HG02970 (cell line): ENCODE data around the gene KIF1B.
"Not testable (repeated sequence)": the region's sequence is repeated elsewhere in the genome, so short reads cannot be mapped to it uniquely, and the experiment has no call there.

Experiments used
- ATAC-seq: cut with Tn5 transposase; IDR thresholded peaks from one replicate; pipeline ENCODE4 v1.9.1; 2021; ENCODE audit warnings: mild to moderate bottlenecking, moderate library complexity, moderate number of reproducible peaks; ENCODE audit not compliant: unreplicated experiment, low FRiP score

KIF1B gene

GRCh38 chr1:10415967-10416366 lies 205.6 kb downstream of the KIF1B start:
- not testable (repeated sequence) for ATAC-seq

- not testable (repeated sequence) for ATAC-seq
Observed at GRCh38 chr1:10418741-10419140, 208.4 kb downstream of the KIF1B start.

GRCh38 chr1:10419351-10419750 lies 209.0 kb downstream of the KIF1B start:
- ATAC-seq = no peak

- ATAC-seq = no peak
Observed at GRCh38 chr1:10421637-10422036, 211.3 kb downstream of the KIF1B start.

- no peak for ATAC-seq
Observed at GRCh38 chr1:10424034-10424433, 213.7 kb downstream of the KIF1B start.

GRCh38 chr1:10424651-10425050 lies 214.3 kb downstream of the KIF1B start:
- ATAC-seq = no peak

GRCh38 chr1:10425826-10426534 lies 215.6 kb downstream of the KIF1B start:
- not testable (repeated sequence) for ATAC-seq

- ATAC-seq = not testable (repeated sequence)
Observed at GRCh38 chr1:10426535-10426848, 216.1 kb downstream of the KIF1B start.

GRCh38 chr1:10428984-10429383 lies 218.6 kb downstream of the KIF1B start:
- ATAC-seq = no peak

GRCh38 chr1:10429868-10430215 lies 219.5 kb downstream of the KIF1B start:
- no peak for ATAC-seq

GRCh38 chr1:10430216-10431069 lies 220.1 kb downstream of the KIF1B start, which contains the start of gene CENPS:
Gene CENPS (plus strand): TSS chr1:10430433. CDS start chr1:10430518, 85 bp downstream.
- peak; percentile 72 for ATAC-seq
